Measurements from ENCODE around the gene POU5F1. TPM values are rescaled to one million over a fixed set of nuclear protein-coding genes. Genes with fewer than 3 reads are reported as not detected.
A peak's percentile ranks its signal among the peaks of the same experiment; 100 is the strongest.
"Not testable (repeated sequence)": the region's sequence is repeated elsewhere in the genome, so short reads cannot be mapped to it uniquely, and the experiment has no call there.

Gene POU5F1
- polyA plus RNA-seq, 1 donor from 2014 or later: not detected

- Histone ChIP-seq H3K79me2 (replicated peaks; ENCODE audit: insufficient read depth, low read length) (no peaks in the 10 kb centered on the region), H3K36me3 (ENCODE audit: insufficient read depth, low read length) (no peaks in the 10 kb centered on the region), H2AFZ (ENCODE audit: low read depth, low read length) (no peak overlapping the region), H3K9me2 (ENCODE audit: insufficient read depth, low read length) (no peaks in the 10 kb centered on the region), H3K27ac (ENCODE audit: low read length) (no peak overlapping the region), H3K4me2 (ENCODE audit: low read length) (no peak overlapping the region), H4K20me1 (ENCODE audit: insufficient read depth) (no peaks in the 10 kb centered on the region), H3F3A (ENCODE audit: insufficient read depth, low read length, poor library complexity, severe bottlenecking) (no peaks in the 10 kb centered on the region), H3K9me3 (ENCODE audit: low read length) (no peaks in the 10 kb centered on the region), H3K9ac (ENCODE audit: low read length) (no peak overlapping the region), H3K4me3 (ENCODE audit: low read length) (no peak overlapping the region), H3K27me3 (ENCODE audit: insufficient read depth, low read depth, low read length) (no peaks in the 10 kb centered on the region)
- TF ChIP-seq RAD21 (conservative IDR thresholded peaks at IDR 0.05) (no peak), REST (IDR thresholded peaks at IDR 0.05; ENCODE audit: borderline replicate concordance) (no peak), MXI1 (conservative IDR thresholded peaks at IDR 0.05; ENCODE audit: poor library complexity, severe bottlenecking) (no peak), EP300 (conservative IDR thresholded peaks at IDR 0.05; ENCODE audit: poor library complexity, severe bottlenecking) (no peak), POLR2AphosphoS5 (IDR thresholded peaks at IDR 0.05) (no peak), TAF1 (IDR thresholded peaks at IDR 0.05; ENCODE audit: low read depth) (no peak), CTCF (IDR thresholded peaks at IDR 0.05; ENCODE audit: poor library complexity, severe bottlenecking) (no peak), SMC3 (conservative IDR thresholded peaks at IDR 0.05; ENCODE audit: poor library complexity) (no peak), EZH2 (IDR thresholded peaks at IDR 0.05; ENCODE audit: borderline replicate concordance, insufficient read depth, low read length, poor library complexity, severe bottlenecking) (no peak)
Measured at GRCh38 chr6:31193206-31193605, 22.7 kb upstream of the POU5F1 start.

DNA sequence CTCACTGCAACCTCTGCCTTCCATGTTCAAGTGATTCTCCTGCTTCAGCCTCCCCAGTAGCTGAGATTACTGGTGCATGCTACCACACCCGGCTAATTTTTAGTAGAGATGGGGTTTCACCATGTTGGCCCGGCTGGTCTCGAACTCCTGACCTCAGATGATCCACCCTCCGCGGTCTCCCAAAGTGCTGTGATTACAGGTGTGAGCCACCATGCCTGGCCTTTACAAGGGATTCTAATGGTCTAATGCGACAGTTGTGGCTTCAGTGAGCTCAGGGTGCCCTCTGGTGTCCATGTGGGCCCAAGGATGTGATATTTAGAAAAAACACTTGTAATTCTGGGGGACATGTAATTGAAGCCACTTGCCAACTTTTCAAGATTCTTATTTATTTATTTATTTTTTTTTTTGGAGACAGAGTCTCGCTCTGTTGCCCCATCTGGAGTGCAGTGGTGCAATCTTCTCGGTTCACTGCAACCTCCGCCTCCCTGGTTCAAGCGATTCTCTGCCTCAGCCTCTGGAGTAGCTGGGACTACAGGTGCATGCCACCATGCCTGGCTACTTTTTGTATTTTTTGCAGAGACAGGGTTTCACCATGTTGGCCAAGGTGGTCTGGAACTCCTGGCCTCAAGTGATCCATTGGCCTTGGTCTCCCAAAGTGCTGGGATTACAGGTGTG, 22.1 kb upstream of the POU5F1 start:
- not testable (repeated sequence) for H3K27ac ChIP-seq (ENCODE audit: low read length); H3K4me2 ChIP-seq (ENCODE audit: low read length); H3K9ac ChIP-seq (ENCODE audit: low read length); H3F3A ChIP-seq (ENCODE audit: insufficient read depth, low read length, poor library complexity, severe bottlenecking); H3K4me3 ChIP-seq (ENCODE audit: low read length); H3K79me2 ChIP-seq (replicated peaks; ENCODE audit: insufficient read depth, low read length); H4K20me1 ChIP-seq (ENCODE audit: insufficient read depth); H2AFZ ChIP-seq (ENCODE audit: low read depth, low read length); H3K27me3 ChIP-seq (ENCODE audit: insufficient read depth, low read depth, low read length); H3K9me2 ChIP-seq (ENCODE audit: insufficient read depth, low read length); H3K36me3 ChIP-seq (ENCODE audit: insufficient read depth, low read length); H3K9me3 ChIP-seq (ENCODE audit: low read length)
- peak; percentile 64 for TF ChIP-seq RAD21 (conservative IDR thresholded peaks at IDR 0.05)
- TF ChIP-seq SMC3 (conservative IDR thresholded peaks at IDR 0.05; ENCODE audit: poor library complexity): peak; percentile 56
- TF ChIP-seq CTCF (IDR thresholded peaks at IDR 0.05; ENCODE audit: poor library complexity, severe bottlenecking): peak; percentile 58

All from neural cell (in vitro differentiated cells).